B cell (primary cell): ENCODE results near the gene IL17A.

ENCODE experiments used
- EZH2 ChIP-seq: IDR thresholded peaks from 2 replicates; pipeline ENCODE4 v1.6.1; 2012; ENCODE audit warnings: borderline replicate concordance, low read depth, mild to moderate bottlenecking, moderate library complexity, low read length; ENCODE audit not compliant: insufficient read depth, poor library complexity, severe bottlenecking
- TF ChIP-seq, protein P1 (sequence below): fragments of 200-600 bp; IDR thresholded peaks from one replicate; pipeline ENCODE4 v1.8.0; 2022; ENCODE audit warnings: antibody characterized with exemption, mild to moderate bottlenecking

DNA sequence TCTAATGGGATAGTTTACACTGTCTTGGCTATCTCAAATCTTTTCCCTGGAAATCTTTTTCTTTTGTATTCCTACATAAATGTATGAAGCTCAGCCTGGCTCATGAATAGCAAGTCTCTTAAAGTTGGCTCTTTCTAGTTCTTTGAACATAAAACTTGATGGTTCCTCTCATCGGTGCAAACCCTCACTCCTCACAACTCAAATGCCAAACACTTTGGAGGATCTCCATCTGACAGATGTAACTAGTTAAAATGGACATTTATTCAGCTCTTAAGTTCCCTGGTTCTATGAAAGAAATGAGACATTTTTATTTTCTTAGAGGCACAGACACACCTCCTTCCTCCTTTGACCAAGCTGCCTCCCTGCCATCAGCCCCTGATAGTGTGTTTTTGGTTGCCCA, 43.6 kb upstream of the IL17A start:
- TF ChIP-seq, protein P1, sequence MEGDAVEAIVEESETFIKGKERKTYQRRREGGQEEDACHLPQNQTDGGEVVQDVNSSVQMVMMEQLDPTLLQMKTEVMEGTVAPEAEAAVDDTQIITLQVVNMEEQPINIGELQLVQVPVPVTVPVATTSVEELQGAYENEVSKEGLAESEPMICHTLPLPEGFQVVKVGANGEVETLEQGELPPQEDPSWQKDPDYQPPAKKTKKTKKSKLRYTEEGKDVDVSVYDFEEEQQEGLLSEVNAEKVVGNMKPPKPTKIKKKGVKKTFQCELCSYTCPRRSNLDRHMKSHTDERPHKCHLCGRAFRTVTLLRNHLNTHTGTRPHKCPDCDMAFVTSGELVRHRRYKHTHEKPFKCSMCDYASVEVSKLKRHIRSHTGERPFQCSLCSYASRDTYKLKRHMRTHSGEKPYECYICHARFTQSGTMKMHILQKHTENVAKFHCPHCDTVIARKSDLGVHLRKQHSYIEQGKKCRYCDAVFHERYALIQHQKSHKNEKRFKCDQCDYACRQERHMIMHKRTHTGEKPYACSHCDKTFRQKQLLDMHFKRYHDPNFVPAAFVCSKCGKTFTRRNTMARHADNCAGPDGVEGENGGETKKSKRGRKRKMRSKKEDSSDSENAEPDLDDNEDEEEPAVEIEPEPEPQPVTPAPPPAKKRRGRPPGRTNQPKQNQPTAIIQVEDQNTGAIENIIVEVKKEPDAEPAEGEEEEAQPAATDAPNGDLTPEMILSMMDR = no peak
- no peak for TF ChIP-seq EZH2
